Esophagus (tissue), 2 donors: ENCODE data around the gene C19orf67. TPM values are rescaled to one million over a fixed set of nuclear protein-coding genes. Genes with fewer than 3 reads are reported as not detected.

ENCODE experiments used
- H3K27ac ChIP-seq, 2 donors: one replicate each; pipeline ENCODE4 v1.5.1; 2013; ENCODE audit warnings: low read depth in 2 of 2, mild to moderate bottlenecking in 2 of 2, inconsistent platforms in 1 of 2, low read length in 1 of 2, moderate library complexity in 1 of 2
- H3K27me3 ChIP-seq, 2 donors: one replicate each; pipeline ENCODE4 v1.6.1; 2013; ENCODE audit warnings: low read length in 2 of 2, control low read depth in 1 of 2, mild to moderate bottlenecking in 1 of 2; ENCODE audit not compliant: insufficient read depth in 2 of 2, control insufficient read depth in 1 of 2
- H3K36me3 ChIP-seq, 2 donors: one replicate each; pipeline ENCODE4 v1.6.1; 2013; ENCODE audit warnings: low read length in 1 of 2; ENCODE audit not compliant: control insufficient read depth in 2 of 2, insufficient read depth in 2 of 2
- H3K4me1 ChIP-seq, 2 donors: one replicate each; pipeline ENCODE4 v1.6.1; 2013; ENCODE audit warnings: low read length in 1 of 2; ENCODE audit not compliant: control insufficient read depth in 2 of 2, insufficient read depth in 2 of 2
- H3K4me3 ChIP-seq, 2 donors: one replicate each; pipeline ENCODE4 v1.5.1; 2013; ENCODE audit warnings: low read length in 2 of 2, mild to moderate bottlenecking in 2 of 2, low read depth in 1 of 2, moderate library complexity in 1 of 2
- H3K9me3 ChIP-seq, 2 donors: one replicate each; pipeline ENCODE4 v1.6.1; 2013; ENCODE audit warnings: mild to moderate bottlenecking in 2 of 2, low read depth in 1 of 2, low read length in 1 of 2, moderate library complexity in 1 of 2; ENCODE audit not compliant: control insufficient read depth in 2 of 2, insufficient read depth in 1 of 2
- WGBS, 2 donors: extraction: QIAGEN DNeasy Blood & Tissue Kit; methylation state at CpG; one replicate each; pipeline ENCODE4 v1.1.7; 2013; 5-methylcytosine and 5-hydroxymethylcytosine counted together
- polyA plus RNA-seq, 2 donors: library from polyadenylated mRNA; stranded (reverse); fragments of 200-250 nt; gene quantifications; one replicate each; pipeline ENCODE4 v1.2.3, GENCODE V29; 2013
- donor health status: healthy with polysubstance abuse.
- donor health status: Bipolar disorder and iron deficiency.

C19orf67 gene
- polyA plus RNA-seq: not detected

GRCh38 chr19:14085309-14085995 is at the start of gene C19orf67:
Gene C19orf67 (minus strand): TSS chr19:14085783. CDS start chr19:14085627, 156 bp downstream.
- Histone ChIP-seq H3K27ac (no peak within 1 kb of the TSS), H3K36me3 (peaks cover 0 to 13% of the 10 kb centered on the region in 2 donors), H3K4me1 (peaks cover 4% of the 10 kb centered on the region in 2 donors), H3K4me3 (no peak within 1 kb of the TSS), H3K27me3 (no peaks in the 10 kb centered on the region), H3K9me3 (no peaks in the 10 kb centered on the region)
- WGBS, 2 donors: 63 to 79% methylated on average over 54 of the region's 54 CpGs

- Histone ChIP-seq H3K36me3 (no peaks in the 10 kb centered on the region), H3K9me3 (no peaks in the 10 kb centered on the region), H3K4me3 (peak overlapping the region; percentile 25 to 50), H3K27ac (no peak overlapping the region), H3K4me1 (peaks cover 0 to 3% of the 10 kb centered on the region in 2 donors), H3K27me3 (no peaks in the 10 kb centered on the region)
- 31% methylated on average over 6 of the region's 6 CpGs for WGBS, 2 donors
These were observed 49.8 kb upstream of the C19orf67 start for GRCh38 chr19:14135355-14135754.

- Histone ChIP-seq H3K36me3 (peaks cover 0 to 3% of the 10 kb centered on the region in 2 donors), H3K4me3 (no peak overlapping the region), H3K27me3 (no peaks in the 10 kb centered on the region), H3K9me3 (no peaks in the 10 kb centered on the region), H3K4me1 (no peaks in the 10 kb centered on the region), H3K27ac (no peak overlapping the region)
- WGBS, 2 donors: 72 to 86% methylated on average over 4 of the region's 4 CpGs
These were observed 42.4 kb upstream of the C19orf67 start for GRCh38 chr19:14127929-14128509.

GRCh38 chr19:14127176-14127575 is 41.6 kb upstream of the C19orf67 start:
- H3K9me3 ChIP-seq: no peaks in the 10 kb centered on the region
- H3K27ac ChIP-seq: no peak overlapping the region
- WGBS, 2 donors: 86 to 90% methylated on average over 8 of the region's 8 CpGs

DNA sequence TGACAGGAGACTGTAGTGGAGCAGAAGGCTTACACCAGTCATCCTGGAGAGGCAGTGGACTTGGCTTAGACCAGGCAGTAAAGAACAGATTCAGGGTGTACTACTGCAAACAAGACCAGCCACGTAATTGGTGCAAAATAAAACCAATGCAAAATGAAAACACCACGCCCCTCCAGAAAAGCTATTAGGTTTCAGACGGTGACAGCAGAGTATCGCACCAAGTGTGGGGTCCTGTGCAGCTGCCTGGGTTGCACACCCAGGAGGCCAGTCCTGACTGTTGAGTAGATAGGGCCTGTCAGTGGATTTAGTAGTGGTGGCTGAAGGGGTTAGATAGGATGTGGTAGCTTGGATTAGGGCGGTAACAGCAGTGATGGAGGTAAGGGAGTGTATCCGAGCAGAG is 37.3 kb upstream of the C19orf67 start:
- Histone ChIP-seq H3K4me3 (no peak overlapping the region), H3K4me1 (peaks cover 0 to 6% of the 10 kb centered on the region in 2 donors), H3K27me3 (no peaks in the 10 kb centered on the region), H3K36me3 (peaks cover 0 to 3% of the 10 kb centered on the region in 2 donors), H3K27ac (no peak overlapping the region), H3K9me3 (no peaks in the 10 kb centered on the region)
- WGBS, 2 donors: 95 to 96% methylated on average over 6 of the region's 6 CpGs

More at GRCh38 chr19:14127176-14127575, 41.6 kb upstream of the C19orf67 start:
- Histone ChIP-seq H3K4me1 (no peaks in the 10 kb centered on the region), H3K27me3 (no peaks in the 10 kb centered on the region), H3K4me3 (no peak overlapping the region), H3K36me3 (peaks cover 0 to 3% of the 10 kb centered on the region in 2 donors)

DNA sequence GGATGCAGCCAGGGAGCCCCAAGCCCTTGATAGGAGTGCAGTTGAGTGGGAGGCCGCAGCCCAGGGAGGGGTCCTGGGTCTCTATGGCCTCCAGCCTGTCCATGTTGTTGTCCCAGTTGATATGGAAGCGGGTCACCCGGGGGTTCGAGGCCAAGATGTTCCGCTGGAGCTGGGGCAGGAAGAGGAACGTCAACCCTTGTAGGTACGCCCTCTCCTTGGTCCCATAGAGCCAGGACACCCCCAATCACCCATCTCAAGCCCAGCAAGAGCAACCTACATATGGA is 34.9 kb upstream of the C19orf67 start:
- H3K9me3 ChIP-seq: no peaks in the 10 kb centered on the region
- H3K36me3 ChIP-seq: peaks cover 0 to 3% of the 10 kb centered on the region in 2 donors
- H3K4me3 ChIP-seq: no peak overlapping the region
- H3K27me3 ChIP-seq: no peaks in the 10 kb centered on the region
- WGBS, 2 donors: 93 to 95% methylated on average over 7 of the region's 7 CpGs
- H3K27ac ChIP-seq: no peak overlapping the region
- peaks cover 3 to 14% of the 10 kb centered on the region in 2 donors for H3K4me1 ChIP-seq

DNA sequence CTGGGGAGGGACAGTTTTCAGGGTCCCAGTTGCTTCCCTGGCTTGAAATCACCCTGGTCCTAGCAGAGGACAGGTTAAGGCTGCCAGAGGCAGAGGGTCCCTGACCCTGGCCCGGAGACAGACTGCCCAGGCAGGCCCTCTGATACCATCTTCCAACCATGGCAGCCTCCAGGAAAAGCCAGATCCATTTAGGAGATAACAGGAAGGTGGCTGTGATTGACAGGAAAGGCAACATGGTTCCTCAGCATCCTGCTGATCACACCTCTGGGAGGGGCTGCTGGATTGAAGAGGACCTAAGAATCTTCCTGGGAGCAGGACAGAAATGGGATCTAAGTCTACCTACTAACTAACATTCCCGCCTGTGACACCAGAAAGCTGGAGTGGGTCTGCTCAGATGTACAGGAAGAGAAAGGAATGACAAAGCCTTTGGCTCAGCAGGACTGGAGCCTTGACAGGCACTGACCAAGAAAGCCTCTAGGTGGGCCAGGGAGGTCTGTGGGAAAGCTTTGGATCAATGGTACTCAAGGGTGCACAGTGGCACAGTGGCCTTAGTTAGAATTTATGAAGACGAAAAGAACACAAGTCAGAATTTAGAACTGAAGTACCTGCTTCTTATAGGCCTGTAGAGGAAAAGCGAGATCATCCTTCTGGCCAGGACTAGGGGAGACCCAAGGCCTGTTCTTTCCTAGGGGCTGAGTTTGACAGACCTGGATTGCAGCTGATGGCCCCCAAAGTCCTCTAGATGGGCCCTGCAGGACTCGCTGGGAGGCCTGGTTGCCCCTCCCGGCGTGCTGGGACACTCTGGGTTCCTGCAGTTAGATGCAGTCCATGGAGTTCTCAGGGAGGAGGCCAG is 34.3 kb upstream of the C19orf67 start:
- no peak overlapping the region for H3K4me3 ChIP-seq
- WGBS, 2 donors: 86 to 91% methylated on average over 7 of the region's 7 CpGs
- no peaks in the 10 kb centered on the region for H3K36me3 ChIP-seq
- H3K27me3 ChIP-seq: no peaks in the 10 kb centered on the region
- peak overlapping the region; percentile 62 to 95 for H3K27ac ChIP-seq
- no peaks in the 10 kb centered on the region for H3K9me3 ChIP-seq
- peaks cover 3 to 14% of the 10 kb centered on the region in 2 donors for H3K4me1 ChIP-seq

DNA sequence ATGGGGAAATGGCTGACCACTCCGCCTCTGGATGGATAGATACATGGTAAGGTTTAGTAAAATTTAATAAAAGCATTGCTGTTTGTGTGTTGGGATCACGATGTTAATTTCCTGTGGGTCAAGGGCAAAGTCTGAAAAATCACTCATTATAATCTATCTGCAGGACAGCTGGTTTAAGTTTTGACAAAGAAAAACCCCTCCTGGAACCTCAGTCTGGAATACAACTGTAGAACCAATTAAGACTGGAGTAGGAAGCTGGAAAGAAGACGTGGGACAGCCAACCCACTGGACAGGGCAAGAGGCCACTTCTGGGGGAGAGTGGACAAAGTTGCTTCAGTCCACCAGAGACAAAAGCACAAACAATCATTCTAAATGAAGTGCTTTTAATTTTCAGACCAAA is 33.6 kb upstream of the C19orf67 start:
- no peaks in the 10 kb centered on the region for H3K9me3 ChIP-seq
- peaks cover 3 to 16% of the 10 kb centered on the region in 2 donors for H3K4me1 ChIP-seq
- H3K27ac ChIP-seq: peak overlapping the region; percentile 95 to 99
- 47 to 54% methylated on average over 3 of the region's 3 CpGs for WGBS, 2 donors
- peak overlapping the region in 1 of 2 donors; percentile 57 for H3K4me3 ChIP-seq
- H3K27me3 ChIP-seq: no peaks in the 10 kb centered on the region
- H3K36me3 ChIP-seq: no peaks in the 10 kb centered on the region

DNA sequence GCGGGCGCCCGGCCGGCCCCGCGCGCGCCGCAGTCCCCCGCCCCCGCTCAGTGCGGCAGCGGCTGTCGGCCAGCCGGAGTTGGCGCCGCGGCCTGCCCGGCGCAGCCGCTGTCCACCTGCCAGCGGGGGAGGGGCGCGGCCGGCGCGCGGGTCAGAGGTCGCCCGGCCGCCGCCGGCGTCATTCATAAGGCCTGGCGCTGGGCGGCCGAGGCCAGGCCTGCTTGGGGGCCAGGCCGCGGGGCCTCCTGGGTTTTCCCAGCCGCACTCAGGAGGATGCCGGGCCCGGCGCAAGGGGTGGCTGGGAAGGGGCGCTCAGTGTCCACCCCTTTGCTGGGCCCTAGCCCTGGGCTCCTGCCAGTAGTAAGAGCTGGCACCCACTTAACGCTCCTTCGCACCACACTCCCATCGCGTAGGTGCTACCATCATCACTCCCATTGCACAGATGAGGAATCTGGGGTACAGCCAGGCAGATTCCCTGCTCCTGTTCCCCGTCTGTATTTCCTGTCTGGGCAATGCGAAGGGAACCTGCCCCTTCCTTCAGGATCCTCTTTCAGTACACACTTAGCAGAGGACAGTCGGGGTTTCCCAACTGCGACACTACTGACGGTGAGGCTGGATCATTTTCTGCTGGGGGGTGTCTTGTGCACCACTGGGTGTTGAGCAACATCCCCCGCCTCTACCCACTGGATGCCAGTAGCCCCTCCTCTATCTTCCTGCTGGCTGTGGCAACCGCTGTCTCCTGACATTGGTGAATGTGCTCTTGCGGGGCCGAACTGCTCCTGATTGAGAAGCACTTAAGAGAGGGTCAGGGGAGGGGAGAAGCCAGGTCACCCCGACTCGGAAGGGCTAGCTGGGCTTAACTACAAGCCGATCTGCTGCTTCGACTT is 32.8 kb upstream of the C19orf67 start:
- Histone ChIP-seq H3K27ac (peak overlapping the region; percentile 95 to 99), H3K36me3 (no peaks in the 10 kb centered on the region), H3K27me3 (no peaks in the 10 kb centered on the region), H3K4me3 (peak overlapping the region; percentile 57 to 69), H3K9me3 (no peaks in the 10 kb centered on the region), H3K4me1 (peaks cover 3 to 20% of the 10 kb centered on the region in 2 donors)
- WGBS, 2 donors: 2 to 3% methylated on average over 45 to 61 of the region's 61 CpGs
